HG03066 (cell line): ENCODE data around the gene IFI27L1.

Source experiments
- ATAC-seq: cut with Tn5 transposase; IDR thresholded peaks from one replicate; pipeline ENCODE4 v1.9.1; 2021; ENCODE audit warnings: low read depth; ENCODE audit not compliant: unreplicated experiment

Gene IFI27L1

DNA sequence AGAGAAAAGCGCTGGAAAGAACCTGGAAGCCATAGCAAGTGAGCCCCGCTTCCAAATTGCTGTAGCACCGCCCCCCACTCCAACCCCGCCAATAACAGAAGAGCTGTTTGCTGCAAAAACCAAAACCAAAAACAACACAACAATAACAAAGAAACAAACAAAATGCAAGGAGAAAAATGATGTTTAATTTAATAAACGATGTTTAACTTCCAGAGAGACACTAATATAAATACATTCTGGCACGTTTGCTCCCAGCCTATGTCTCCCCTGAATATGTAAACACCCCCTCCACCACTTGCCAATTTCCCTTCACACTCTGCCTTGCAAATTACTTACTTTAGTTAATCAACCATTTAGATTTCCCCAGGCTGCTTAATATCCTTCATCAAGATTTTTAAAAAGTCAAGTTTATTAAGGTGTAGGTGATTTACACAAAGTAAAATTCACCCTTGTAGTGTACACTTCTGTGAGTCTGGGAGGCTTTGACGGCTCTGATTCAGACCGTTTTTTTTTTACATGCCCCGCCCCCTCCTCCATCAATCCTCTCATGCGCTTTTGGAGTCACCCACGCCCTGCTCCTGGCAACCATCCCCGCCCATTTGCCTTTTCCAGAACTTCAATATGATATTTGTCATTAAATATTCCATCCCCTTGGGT is 48.8 kb downstream of the IFI27L1 start:
- no peak for ATAC-seq

GRCh38 chr14:94132285-94132887 is 51.3 kb downstream of the IFI27L1 start:
- ATAC-seq: no peak

DNA sequence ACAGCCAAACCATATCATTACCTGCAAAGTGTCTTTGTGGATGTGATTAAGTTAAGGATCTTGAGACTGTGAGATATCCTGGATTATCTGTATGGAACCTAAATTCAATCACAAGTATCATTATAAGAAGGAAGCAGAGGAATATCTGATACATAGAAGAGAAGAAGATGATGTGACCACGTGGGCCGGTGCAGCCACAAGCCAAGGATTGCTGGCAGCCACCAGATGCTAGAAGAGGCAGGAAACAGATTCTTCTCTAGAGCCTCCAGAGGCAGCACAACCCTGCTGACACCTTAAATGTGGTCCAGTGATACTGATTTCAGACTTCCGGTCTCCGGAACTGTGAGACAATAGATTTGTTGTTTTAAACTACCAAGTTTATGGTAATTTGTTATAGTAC is 54.4 kb downstream of the IFI27L1 start:
- no peak for ATAC-seq

GRCh38 chr14:94136575-94137331 is 55.6 kb downstream of the IFI27L1 start:
- ATAC-seq: no peak

GRCh38 chr14:94138251-94138650 is 57.1 kb downstream of the IFI27L1 start:
- ATAC-seq: no peak

GRCh38 chr14:94139006-94139405 is 57.9 kb downstream of the IFI27L1 start:
- ATAC-seq: no peak

- ATAC-seq: no peak
Measured at GRCh38 chr14:94139421-94139820, 58.3 kb downstream of the IFI27L1 start.

DNA sequence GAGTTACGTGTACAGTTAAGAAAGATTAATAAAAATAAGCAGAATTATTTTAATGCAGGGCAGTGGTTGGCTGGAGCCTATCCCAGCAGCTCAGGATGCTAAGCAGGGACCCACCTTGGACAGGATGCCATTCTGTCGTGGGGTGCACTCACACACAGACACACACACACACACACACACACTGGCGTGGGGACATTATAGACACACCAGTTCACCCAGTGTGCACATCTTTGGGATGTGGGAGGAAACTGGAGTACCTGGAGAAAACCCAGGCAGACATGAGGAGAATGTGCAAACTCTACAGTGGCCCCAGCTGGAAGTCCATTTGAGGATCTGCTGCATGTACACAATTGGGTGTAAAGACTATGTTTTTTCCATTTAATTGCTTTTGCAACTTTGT is 61.1 kb downstream of the IFI27L1 start:
- no peak for ATAC-seq

DNA sequence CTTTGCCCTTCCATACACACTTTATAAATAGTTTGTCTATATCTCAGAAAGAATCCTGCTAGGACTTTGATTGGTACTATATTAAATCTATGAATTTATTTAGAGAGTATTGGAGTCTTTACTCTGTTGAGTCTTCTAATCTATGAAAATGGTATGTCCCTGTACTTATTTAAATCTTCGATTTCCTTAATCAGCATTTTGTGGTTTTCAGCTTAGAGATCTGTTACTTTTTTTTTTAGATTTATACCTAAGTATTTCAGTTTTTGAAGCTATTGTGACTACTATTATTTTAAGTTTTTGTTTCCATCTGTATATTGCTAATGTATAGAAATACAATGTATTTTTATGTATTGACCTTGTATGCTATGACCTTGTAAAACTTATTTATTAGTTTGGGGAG is 61.7 kb downstream of the IFI27L1 start:
- no peak for ATAC-seq

DNA sequence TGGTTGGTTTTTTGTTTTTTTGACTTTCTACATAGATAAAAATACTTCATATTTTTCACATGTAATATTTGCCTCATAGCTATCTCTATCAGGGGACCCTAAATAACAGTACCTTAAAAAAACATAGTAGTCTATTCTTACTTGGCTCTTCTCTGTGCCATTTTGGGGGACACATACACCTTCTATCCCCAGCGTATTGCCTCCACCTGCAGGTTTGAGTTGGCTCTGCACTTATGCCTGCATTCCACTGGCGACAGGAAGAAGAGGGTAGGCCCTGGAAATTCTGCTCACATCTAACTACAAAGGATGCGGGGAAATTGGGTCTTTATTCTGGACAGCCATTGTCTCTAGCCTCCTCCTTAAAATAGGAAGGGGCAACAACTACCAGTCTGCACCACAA is 62.1 kb downstream of the IFI27L1 start:
- no peak for ATAC-seq

DNA sequence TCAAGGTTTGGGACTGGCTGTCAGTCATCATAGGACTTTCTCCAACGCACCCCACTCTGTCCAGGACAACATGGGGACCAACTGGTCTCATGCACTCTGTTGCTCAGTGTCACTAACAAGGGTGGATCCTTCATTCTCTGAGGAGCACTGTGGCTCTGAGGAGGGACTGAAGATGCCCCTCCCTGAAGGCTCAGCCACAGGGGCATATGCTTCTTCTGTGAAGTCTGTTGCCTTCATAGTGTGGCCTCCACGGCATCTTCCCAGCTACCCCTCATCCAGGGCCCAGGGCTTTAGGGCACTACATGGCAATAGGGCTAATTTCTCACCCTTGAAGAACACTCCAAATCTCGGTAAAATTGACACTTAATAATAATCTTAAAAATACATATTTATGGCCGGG is 62.6 kb downstream of the IFI27L1 start:
- no peak for ATAC-seq

GRCh38 chr14:94144765-94145164 is 63.7 kb downstream of the IFI27L1 start:
- ATAC-seq: no peak

GRCh38 chr14:94145902-94146527 is 64.9 kb downstream of the IFI27L1 start:
- ATAC-seq: no peak
